ENCODE measurements around the gene SUPT20HL1. TPM values are rescaled to one million over a fixed set of nuclear protein-coding genes. Genes with fewer than 3 reads are reported as not detected.
"Not testable (repeated sequence)": the region's sequence is repeated elsewhere in the genome, so short reads cannot be mapped to it uniquely, and the experiment has no call there.

SUPT20HL1 gene
- total RNA-seq, 1 donor from 2014 or later: not detected

DNA sequence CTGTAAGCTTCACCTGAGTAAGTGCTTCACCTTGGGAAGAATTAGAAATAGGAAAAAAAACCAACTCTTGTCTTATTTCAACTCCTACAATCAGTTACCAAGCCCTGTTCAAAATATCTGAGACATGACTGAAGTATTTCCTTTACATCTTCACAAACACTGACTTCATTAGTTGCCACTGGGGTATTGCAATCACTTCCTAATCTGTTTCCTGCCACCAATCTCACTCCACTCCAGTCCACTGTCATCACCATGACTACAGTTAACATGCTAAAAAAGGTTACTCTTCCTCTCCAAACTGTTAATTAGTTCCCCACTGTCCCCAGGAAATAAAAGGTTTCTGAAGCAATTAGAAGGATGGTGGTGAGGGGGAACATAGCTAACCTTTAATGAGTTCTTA, 3.3 kb upstream of the SUPT20HL1 start:
- intact Hi-C loops (cut with DNase I): no loop called here
- DNase-seq (ENCODE audit: missing footprints) (no peak), ATAC-seq (no peak)

DNA sequence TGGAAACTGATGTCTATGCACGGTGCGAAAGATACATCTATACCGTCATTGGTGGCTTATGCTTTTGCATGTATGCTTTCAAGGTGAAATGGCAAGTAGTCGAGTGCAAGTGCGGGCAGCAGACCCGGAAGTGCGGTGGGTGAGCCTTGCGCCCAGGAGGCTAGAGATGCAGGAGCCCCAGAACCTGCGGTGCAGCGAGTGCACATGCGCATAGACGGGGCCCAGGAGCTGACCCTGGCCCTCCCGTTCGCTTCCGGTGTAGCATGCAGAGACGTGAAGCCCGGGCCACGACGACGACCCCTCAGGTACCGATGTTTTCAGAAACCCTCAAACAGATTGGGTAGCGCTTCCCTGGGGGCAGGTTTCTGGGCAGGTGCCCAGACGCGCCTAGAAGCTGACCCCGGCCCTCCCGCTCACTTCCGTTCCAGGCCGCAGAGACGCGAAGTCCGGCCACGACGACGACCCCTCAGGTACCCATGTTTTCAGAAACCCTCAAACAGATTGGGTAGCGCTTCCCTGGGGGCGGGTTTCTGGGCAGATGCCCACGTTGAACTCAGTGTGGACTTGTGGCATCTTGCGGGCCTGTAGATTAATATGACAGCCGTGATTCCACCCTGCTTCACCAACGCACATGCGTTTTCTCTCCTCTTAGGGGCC, 1.8 kb downstream of the SUPT20HL1 start:
- DNase-seq (ENCODE audit: missing footprints); intact Hi-C loops (cut with DNase I); ATAC-seq: not testable (repeated sequence)

DNA sequence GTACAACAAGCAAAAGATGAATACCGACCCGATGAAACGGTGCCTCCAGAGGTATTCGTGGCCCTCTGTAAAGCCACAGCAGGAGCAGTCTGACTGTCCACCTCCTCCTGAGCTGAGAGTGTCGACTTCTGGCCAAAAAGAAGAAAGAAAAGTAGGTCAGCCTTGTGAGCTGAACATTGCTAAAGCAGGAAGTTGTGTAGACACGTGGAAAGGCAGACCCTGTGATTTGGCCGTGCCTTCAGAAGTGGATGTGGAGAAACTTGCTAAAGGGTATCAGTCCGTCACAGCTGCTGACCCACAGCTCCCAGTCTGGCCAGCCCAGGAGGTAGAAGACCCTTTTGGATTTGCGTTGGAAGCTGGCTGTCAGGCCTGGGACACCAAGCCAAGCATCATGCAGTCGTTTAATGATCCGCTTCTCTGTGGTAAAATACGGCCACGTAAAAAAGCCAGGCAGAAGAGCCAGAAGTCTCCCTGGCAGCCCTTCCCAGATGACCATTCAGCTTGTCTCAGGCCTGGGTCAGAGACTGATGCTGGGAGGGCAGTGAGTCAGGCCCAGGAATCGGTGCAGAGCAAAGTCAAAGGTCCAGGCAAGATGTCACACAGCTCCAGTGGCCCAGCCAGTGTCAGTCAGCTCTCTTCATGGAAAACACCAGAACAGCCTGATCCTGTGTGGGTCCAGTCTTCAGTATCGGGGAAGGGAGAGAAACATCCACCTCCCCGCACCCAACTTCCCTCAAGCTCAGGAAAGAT, 3.2 kb downstream of the SUPT20HL1 start:
- intact Hi-C loops (cut with DNase I); DNase-seq (ENCODE audit: missing footprints): not testable (repeated sequence)
- ATAC-seq: peak; percentile 60

DNA sequence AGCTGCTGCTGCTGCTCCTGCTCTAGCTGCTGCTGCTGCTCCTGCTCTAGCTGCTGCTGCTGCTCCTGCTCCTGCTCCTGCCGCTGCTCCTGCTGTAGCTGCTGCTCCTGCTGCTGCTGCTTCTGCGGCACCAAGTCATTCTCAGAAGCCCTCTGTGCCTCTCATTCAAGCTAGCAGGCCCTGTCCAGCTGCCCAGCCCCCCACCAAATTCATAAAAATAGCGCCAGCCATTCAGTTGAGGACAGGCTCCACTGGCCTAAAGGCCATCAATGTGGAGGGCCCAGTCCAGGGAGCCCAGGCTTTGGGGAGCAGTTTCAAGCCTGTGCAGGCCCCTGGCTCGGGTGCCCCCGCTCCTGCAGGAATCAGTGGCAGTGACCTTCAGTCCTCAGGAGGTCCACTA, 3.9 kb downstream of the SUPT20HL1 start:
- intact Hi-C loops (cut with DNase I): no loop called here
- ATAC-seq (no peak), DNase-seq (ENCODE audit: missing footprints) (no peak)

DNA sequence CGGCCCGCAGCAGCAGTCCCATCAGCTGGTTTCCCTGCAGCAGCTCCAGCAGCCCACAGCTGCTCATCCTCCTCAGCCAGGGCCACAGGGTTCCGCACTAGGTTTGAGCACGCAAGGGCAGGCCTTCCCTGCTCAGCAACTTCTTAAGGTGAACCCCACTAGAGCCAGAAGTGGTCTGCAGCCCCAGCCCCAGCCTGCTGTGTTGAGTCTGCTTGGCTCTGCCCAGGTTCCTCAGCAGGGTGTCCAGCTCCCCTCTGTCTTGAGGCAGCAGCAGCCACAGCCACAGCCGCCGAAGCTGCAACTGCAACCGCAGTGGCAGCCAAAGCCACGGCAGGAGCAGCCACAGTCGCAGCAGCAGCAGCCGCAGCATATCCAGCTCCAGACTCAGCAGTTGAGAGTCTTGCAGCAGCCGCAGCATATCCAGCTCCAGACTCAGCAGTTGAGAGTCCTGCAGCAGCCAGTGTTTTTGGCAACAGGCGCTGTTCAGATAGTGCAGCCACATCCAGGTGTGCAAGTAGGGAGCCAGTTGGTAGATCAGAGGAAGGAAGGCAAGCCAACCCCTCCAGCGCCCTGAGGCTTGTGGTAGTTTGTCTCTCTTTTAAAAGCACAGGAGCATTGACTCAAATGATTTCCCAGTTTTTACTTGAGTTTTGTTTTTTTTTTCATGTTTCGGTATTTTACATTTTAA, 4.6 kb downstream of the SUPT20HL1 start:
- ATAC-seq (no peak), DNase-seq (ENCODE audit: missing footprints) (no peak)
- intact Hi-C loops (cut with DNase I): no loop called here

DNA sequence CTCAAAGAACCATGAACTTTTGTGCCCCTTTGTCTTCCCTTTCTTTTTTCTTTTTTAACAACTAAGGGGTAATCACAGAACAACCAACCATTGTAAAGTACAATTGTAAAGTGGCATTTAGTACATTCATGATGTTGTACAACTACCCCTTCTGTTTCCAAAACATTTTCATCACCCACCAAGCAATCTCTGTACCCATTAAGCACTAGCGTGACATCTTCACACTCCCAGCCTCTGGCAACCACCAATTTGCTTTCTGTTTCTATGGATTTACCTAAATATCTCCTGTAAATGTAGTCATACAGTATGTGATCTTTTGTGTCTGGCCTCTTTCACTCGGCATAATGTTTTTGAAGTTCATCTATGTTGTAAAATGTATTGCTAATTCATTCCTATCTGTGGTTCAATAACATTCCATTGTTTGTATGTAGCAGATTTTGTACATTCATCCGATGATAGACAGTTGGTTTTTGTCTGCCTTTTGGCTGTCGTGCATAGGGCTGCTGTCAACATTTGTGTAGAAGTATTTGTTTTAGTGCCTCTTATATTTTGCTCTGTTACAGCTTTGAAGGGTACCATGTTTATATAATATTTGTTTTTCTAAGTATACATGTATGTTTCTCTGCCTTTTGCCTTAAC, 6.4 kb downstream of the SUPT20HL1 start:
- ATAC-seq; DNase-seq (ENCODE audit: missing footprints); intact Hi-C loops (cut with DNase I): not testable (repeated sequence)

DNA sequence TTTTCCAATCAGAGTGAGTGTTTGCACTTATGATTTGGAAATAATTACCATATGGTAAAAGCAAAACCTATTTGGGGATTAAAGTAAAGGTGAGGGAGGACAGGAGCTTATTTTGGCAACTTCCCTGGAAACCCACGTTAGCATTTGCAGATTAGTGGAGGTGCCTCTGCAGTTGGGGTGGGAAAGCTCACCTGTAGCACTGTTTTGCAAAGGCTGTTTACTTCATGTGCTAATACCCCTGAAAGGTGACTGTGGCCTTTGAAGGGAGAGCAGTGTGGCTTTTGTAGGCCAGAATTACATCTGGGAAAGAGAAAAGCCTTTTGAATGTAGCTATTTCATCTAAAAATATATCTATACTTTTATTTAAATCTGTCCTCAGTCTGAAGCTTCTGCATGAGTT, 9.4 kb downstream of the SUPT20HL1 start:
- ATAC-seq (no peak), DNase-seq (ENCODE audit: missing footprints) (no peak)
- intact Hi-C loops (cut with DNase I): no loop called here

DNA sequence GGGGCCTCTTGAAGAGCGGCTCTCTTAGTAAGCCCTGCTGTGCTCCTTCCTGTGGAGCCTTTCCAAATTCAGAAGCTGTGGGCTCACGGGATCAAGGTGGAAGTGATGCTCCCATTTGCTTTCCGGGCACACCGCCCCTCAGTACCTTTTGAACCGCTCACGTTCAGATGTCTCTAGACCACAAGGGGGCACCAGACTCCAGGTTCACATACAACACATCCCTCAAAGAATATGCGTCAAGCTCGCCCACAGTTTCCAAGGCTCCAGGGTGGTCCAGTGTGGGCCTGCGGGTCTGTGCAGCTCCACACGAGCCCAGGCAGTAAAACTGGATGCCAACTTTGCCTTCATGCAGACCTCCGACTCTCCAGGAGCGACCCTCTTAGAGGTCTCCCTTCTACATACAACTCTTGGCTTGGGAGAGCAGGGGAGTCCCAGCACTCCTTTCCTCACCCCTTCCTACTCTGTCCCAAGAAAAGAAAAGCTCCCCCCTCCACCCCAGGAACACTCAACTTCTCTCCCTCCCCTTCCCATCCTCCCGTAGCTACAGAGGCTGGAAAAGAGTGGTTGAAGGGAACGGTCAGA, 11.0 kb downstream of the SUPT20HL1 start:
- ATAC-seq (peak; percentile 59), DNase-seq (ENCODE audit: missing footprints) (peak; percentile 69)
- intact Hi-C loops (cut with DNase I): no loop called here

DNA sequence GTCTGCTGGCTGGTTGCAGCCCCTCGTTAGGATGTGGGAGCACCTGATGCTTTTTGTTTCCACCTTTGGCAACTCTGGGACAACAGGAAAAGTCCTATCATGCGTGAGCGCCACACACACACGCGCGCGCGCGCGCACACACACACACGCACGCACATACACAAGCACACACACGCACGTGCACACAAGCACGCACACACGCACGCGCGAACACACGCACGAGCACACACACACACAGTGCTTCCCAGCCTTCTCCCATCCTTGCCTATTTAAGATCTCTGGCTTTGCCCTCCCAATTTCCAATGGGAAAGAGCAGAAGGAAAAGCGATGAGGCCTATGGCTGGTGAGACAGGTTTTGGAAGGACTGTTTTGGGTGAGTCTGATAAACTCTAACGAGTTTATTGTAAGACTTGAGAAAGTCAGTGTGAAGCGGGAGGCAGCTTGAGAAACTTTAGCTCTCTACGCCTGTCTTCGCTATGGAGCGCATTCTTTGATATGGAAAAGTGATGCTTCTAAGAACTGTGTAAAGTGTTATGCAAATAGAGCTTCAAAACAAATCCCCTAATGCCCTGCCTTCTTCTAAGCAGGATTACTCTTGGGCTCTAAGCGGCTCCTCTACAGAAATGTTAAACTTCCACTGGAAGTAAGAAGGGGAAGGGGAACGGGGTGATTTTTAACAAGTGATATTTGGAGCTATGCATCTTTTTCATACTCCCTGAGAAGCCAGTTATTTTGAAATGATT, 11.8 kb downstream of the SUPT20HL1 start:
- intact Hi-C loops (cut with DNase I): no loop called here
- ATAC-seq (no peak), DNase-seq (ENCODE audit: missing footprints) (no peak)

DNA sequence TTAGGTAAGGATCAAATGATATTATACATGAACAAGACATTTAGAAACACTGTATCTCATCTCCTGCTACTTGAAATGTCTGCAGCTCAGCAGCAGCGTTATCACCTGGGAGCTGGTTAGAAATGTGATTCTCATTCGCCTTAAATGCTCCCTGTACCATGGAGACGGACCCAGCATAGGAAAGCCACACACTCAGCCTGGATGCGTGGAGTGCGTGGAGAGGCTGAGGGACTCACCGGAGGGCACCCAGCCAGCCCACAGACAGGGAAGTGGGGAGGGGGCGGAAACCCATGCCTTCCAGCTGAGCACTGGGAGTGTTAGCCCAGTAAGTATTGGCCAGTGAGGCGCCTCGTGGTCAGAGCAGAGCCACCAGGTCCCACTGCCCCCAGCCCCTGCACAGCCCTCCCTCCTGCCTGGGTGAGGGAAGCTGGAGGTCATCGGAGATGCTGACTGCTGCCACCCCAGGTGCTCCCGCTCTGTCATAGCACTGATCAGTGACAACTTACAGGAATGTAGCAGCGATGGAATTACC, 15.2 kb downstream of the SUPT20HL1 start:
- intact Hi-C loops (cut with DNase I): no loop called here
- DNase-seq (ENCODE audit: missing footprints): no peak

DNA sequence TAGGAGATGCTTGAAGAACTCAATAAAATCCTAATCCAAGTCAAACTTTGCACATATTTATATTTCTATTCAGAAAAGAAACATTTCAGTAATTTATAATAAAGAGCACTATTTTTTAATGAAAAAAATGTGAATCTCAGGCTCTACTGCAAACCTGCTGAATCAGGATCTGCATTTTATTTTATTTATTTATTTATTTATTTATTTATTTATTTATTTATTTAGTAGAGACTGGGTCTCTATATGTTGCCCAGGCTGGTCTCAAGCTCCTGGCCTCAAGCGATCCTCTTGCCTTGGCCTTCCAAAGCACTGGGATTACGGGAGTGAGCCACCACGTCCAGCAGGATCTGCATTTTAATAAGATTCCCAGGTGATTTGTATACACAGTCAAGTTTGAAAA, 16.0 kb downstream of the SUPT20HL1 start:
- no peak for DNase-seq (ENCODE audit: missing footprints)
- intact Hi-C loops (cut with DNase I): no loop called here
- ATAC-seq: no peak

More for the DNA sequence above, 15.2 kb downstream of the SUPT20HL1 start:
- ATAC-seq: no peak

DNA sequence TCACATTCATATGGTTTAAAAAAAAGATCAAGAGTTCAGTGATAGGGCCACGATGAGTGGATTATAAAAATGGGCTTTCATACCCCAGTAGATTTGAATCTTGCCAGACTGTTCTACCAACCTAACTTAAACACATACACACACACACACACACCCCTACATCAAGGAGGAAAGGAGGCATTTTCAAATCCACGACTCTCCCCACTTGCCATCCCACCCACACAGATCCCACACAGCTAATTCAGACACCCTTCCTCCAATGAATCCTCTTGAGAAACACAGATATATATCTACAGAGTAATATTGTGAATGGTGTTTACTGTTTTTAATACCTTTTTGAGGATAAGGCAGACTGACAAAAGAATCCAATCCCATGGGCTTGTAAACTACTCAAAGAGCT, 16.8 kb downstream of the SUPT20HL1 start:
- no peak for DNase-seq (ENCODE audit: missing footprints)
- intact Hi-C loops (cut with DNase I): no loop called here
- ATAC-seq: no peak

DNA sequence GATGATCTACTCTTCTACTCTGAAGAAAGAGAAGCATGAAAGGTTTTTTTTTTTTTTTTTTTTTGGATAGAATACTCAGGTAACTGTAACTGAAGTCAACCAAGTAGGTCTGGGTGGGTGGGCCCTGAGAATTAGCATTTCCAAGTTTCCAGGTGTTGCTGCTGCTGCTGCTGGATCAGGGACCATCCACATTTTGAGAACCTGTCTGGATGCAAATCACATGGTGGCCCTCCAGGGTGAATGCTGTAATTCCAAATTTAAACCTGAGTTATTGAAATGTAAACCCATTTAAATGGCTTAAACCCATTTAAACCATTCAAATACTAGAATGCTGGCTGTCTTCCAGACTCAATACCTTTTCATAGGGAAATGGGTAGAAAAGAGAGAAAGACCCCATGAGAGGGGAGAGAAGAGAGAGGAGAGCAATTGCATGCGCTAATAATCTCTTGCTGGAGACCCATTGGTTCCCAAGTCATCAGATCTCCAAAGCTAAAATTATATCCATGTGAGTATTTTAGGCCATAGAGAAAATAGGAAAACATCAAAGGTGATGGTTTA, 17.6 kb downstream of the SUPT20HL1 start:
- intact Hi-C loops (cut with DNase I): no loop called here
- ATAC-seq (no peak), DNase-seq (ENCODE audit: missing footprints) (no peak)

DNA sequence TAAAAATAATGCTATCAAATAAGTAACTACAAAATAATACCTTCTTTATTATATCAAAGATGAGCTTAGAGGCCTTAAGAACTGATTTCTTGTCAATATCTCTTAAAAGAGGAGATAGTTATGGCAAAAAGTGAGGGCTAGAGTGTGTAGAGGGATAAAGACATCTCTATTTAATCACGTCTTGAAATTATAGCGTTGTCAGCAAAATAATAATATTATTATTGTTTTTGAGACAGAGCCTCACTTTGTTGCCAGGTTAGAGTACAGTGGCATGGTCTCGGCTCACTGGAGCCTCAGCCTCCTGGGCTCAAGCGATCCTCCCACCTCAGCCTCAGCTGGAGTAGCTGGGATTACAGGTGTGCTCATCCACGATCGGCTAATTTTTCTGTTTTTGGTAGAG, 18.3 kb downstream of the SUPT20HL1 start:
- ATAC-seq: no peak
- intact Hi-C loops (cut with DNase I): no loop called here
- DNase-seq (ENCODE audit: missing footprints): no peak

DNA sequence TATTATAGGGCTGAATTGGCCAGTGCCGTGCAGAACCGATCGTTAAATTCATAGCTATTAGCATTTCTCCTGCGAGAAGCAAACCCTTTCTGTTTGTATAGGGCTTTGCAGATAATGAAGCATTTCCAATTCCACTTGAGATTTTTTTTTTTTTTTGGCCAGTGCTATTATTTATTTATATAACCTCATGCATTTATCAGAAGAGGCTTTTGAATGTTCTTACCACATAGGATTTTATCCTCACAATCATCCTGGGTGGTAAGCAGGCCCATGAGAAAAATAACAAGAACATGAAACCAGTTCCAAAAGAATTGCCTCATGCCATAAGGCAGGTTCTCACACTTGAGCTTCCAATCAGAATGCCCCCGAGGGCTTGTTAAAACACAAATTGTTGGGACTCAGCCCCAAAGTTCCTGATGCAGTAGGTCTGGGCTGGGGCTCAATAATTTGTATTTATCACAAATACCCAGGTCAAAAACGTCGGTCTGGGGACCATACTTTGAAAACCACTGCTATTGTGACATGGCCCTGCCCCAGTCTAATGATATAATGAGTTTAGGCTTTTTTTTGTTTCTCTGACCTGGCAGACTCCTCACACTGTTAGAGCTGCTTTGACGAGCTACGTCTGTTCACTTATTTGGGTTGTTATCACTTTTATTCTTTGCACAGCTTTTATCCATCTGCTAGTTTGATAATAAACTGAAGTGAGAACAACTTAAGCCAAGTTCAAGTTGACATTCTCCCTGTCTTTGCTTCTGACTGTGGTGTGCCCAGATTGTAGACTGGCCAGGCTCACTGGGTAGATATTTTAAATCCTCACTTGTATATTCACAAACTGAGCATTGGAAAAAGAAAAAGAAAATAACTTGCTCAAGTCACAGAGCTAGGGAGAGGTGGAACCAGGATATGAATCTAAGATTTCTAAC, 20.1 kb downstream of the SUPT20HL1 start:
- intact Hi-C loops (cut with DNase I): loop anchor here (10.0 kb wide), 1 partner anchor 764 kb away; no protein-coding TSS in a partner anchor
- ATAC-seq (peak; percentile 88), DNase-seq (ENCODE audit: missing footprints) (no peak)

DNA sequence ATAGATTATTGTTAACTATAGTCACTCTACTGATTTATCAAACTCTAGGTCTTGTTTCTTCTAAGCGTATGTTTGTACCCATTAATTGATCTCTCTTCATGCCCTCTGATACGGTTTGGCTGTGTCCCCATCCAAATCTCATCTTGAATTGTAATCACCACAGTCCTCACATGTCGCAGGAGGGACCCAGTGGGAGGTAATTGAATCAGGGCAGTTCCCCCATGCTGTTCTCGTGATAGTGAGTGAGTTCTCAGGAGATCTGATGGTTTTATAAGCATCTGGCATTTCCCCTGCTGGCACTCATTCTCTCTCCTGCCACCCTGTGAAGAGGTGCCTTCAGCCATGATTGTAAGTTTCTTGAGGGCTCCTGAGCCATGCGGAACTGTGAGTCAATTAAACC, 21.9 kb downstream of the SUPT20HL1 start:
- intact Hi-C loops (cut with DNase I): loop anchor here (10.0 kb wide), 1 partner anchor 762 kb away; no protein-coding TSS in a partner anchor
- ATAC-seq; DNase-seq (ENCODE audit: missing footprints): not testable (repeated sequence)

DNA sequence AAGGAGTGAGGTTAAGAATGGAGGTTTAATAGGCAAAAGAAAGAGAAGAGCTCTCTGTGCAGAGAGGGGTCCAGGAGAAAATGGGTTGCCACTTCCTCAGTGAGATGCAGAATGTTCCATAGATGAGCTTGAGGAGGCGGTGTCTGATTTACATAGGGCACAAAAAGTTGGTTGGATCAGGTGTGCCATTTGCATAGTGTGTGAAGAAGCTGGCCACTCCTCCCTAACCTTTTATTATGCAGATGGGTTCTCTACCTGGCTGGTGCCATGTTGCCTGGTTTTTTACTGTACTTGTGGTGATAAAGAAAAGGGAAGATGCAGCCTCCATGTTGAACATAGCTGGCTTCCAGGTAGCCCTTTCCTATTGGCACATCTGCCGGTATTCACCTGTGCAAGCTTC, 27.3 kb downstream of the SUPT20HL1 start:
- DNase-seq (ENCODE audit: missing footprints): no peak

More for the DNA sequence above, 27.3 kb downstream of the SUPT20HL1 start:
- intact Hi-C loops (cut with DNase I): loop anchor here (10.0 kb wide), 1 partner anchor 757 kb away; no protein-coding TSS in a partner anchor
- ATAC-seq: no peak
